Measurements from ENCODE around the gene MUC20. TPM values are rescaled to one million over a fixed set of nuclear protein-coding genes. Genes with fewer than 3 reads are reported as not detected.
A peak's percentile ranks its signal among the peaks of the same experiment; 100 is the strongest.

Gene MUC20
- total RNA-seq, 6 experiments from 2014 or later: 1.9 to 40.7 (median 22.6) TPM

- Histone ChIP-seq H3K4me1 (no peaks in the 10 kb centered on the region), H3K9me3 (no peaks in the 10 kb centered on the region), H3K36me3 (no peaks in the 10 kb centered on the region), H3K27me3 (no peaks in the 10 kb centered on the region), H3K27ac (no peak overlapping the region), H3K4me3 (no peak overlapping the region)
- DNase-seq (peak in 1 of 3 donors; percentile 9), ATAC-seq (no peak)
- intact Hi-C loops (cut with DNase I): no loop called here
- TF ChIP-seq CTCF (IDR thresholded peaks at IDR 0.05) (no peak), POLR2A (IDR thresholded peaks at IDR 0.05) (no peak)
- whole genome bisulfite sequencing (ENCODE audit: insufficient coverage, low coverage, low lambda C conversion rate, missing lambda C conversion rate): 100% methylated on average over 1 of the region's 7 CpGs
Observed at GRCh38 chr3:195755391-195755790, 34.6 kb downstream of the MUC20 start.

GRCh38 chr3:195755791-195756676, 35.3 kb downstream of the MUC20 start:
- WGBS (ENCODE audit: insufficient coverage, low coverage, low lambda C conversion rate, missing lambda C conversion rate): 35% methylated on average over 14 of the region's 16 CpGs
- peak in 3 of 4 donors; percentile 9 to 36 (median 27) for ATAC-seq

GRCh38 chr3:195757438-195757770, 36.6 kb downstream of the MUC20 start:
- no peaks in the 10 kb centered on the region for H3K36me3 ChIP-seq
- H3K27me3 ChIP-seq: no peaks in the 10 kb centered on the region
- no peak for TF ChIP-seq CTCF (IDR thresholded peaks at IDR 0.05)
- TF ChIP-seq POLR2A (IDR thresholded peaks at IDR 0.05): no peak
- WGBS (ENCODE audit: insufficient coverage, low coverage, low lambda C conversion rate, missing lambda C conversion rate): 32% methylated on average over 4 of the region's 8 CpGs
- H3K4me1 ChIP-seq: no peaks in the 10 kb centered on the region
- H3K9me3 ChIP-seq: no peaks in the 10 kb centered on the region
- ATAC-seq (peak in 1 of 4 donors; percentile 28), DNase-seq (peak in 1 of 3 donors; percentile 35)
- H3K27ac ChIP-seq: no peak overlapping the region
- intact Hi-C loops (cut with DNase I): no loop called here
- H3K4me3 ChIP-seq: no peak overlapping the region

More at GRCh38 chr3:195755791-195756676, 35.3 kb downstream of the MUC20 start:
- H3K27me3 ChIP-seq: no peaks in the 10 kb centered on the region
- no peaks in the 10 kb centered on the region for H3K36me3 ChIP-seq
- H3K4me1 ChIP-seq: no peaks in the 10 kb centered on the region
- no peaks in the 10 kb centered on the region for H3K9me3 ChIP-seq
- peak in 1 of 3 donors; percentile 29 for DNase-seq
- H3K4me3 ChIP-seq: no peak overlapping the region
- intact Hi-C loops (cut with DNase I): no loop called here
- no peak overlapping the region for H3K27ac ChIP-seq
- TF ChIP-seq CTCF (IDR thresholded peaks at IDR 0.05) (no peak), POLR2A (IDR thresholded peaks at IDR 0.05) (no peak)

GRCh38 chr3:195757827-195758226, 37.0 kb downstream of the MUC20 start:
- Histone ChIP-seq H3K4me3 (no peak overlapping the region), H3K36me3 (no peaks in the 10 kb centered on the region), H3K27ac (no peak overlapping the region), H3K27me3 (no peaks in the 10 kb centered on the region), H3K9me3 (no peaks in the 10 kb centered on the region), H3K4me1 (no peaks in the 10 kb centered on the region)
- ATAC-seq (no peak), DNase-seq (no peak)
- no peak for TF ChIP-seq CTCF (IDR thresholded peaks at IDR 0.05)
- TF ChIP-seq POLR2A (IDR thresholded peaks at IDR 0.05): no peak
- 34% methylated on average over 8 of the region's 10 CpGs for WGBS (ENCODE audit: insufficient coverage, low coverage, low lambda C conversion rate, missing lambda C conversion rate)
- intact Hi-C loops (cut with DNase I): no loop called here

All from right lobe of liver (tissue), 6 donors.